ENCODE data around the gene DUSP23. TPM values are rescaled to one million over a fixed set of nuclear protein-coding genes. Genes with fewer than 3 reads are reported as not detected.

The DUSP23 gene
- total RNA-seq, 2 donors from 2014 or later = 79.3 to 85.0 TPM

GRCh38 chr1:159748370-159748769 lies 32.4 kb upstream of the DUSP23 start:
- Histone ChIP-seq H3K4me3 (no peak overlapping the region), H3K9me3 (no peaks in the 10 kb centered on the region), H3K27ac (no peak overlapping the region), H3K4me1 (replicated peaks) (no peaks in the 10 kb centered on the region), H3K36me3 (no peaks in the 10 kb centered on the region), H3K27me3 (replicated peaks; ENCODE audit: insufficient read depth) (no peaks in the 10 kb centered on the region)
- intact Hi-C loops (cut with DNase I) = no loop called here
- 78% methylated on average over 1 of the region's 1 CpG for WGBS
- TF ChIP-seq CTCF (IDR thresholded peaks at IDR 0.05) (no peak), POLR2AphosphoS5 (IDR thresholded peaks at IDR 0.05) (no peak), POLR2A (IDR thresholded peaks at IDR 0.05) (no peak)
- no peak for DNase-seq (ENCODE audit: low spot score)

DNA sequence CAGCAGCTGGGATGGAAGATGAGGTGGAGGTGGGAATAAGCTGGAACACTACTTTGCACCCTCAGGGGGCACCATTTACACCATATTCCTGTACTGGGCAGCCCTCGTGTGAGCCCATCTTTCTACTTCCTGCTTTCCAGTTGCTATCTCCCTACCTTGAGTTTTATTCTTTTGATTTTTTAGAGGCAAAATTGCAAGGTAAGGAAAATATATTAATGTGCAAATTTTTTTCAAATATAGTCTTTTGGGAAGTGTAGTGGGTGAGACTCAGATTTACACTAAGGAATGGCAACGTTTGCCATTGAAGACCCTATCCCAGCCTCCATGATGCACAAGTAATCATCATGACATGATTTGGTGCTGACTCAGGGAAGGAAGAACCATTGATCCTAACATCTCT lies 31.1 kb upstream of the DUSP23 start:
- no peak overlapping the region for H3K27ac ChIP-seq
- intact Hi-C loops (cut with DNase I) = no loop called here
- WGBS = 72% methylated on average over 2 of the region's 2 CpGs
- no peaks in the 10 kb centered on the region for H3K27me3 ChIP-seq (replicated peaks; ENCODE audit: insufficient read depth)
- TF ChIP-seq POLR2A (IDR thresholded peaks at IDR 0.05) (no peak), POLR2AphosphoS5 (IDR thresholded peaks at IDR 0.05) (no peak), CTCF (IDR thresholded peaks at IDR 0.05) (no peak)
- H3K4me1 ChIP-seq (replicated peaks) = no peaks in the 10 kb centered on the region
- no peaks in the 10 kb centered on the region for H3K36me3 ChIP-seq
- H3K4me3 ChIP-seq = no peak overlapping the region
- H3K9me3 ChIP-seq = no peaks in the 10 kb centered on the region
- DNase-seq (ENCODE audit: low spot score) = no peak

DNA sequence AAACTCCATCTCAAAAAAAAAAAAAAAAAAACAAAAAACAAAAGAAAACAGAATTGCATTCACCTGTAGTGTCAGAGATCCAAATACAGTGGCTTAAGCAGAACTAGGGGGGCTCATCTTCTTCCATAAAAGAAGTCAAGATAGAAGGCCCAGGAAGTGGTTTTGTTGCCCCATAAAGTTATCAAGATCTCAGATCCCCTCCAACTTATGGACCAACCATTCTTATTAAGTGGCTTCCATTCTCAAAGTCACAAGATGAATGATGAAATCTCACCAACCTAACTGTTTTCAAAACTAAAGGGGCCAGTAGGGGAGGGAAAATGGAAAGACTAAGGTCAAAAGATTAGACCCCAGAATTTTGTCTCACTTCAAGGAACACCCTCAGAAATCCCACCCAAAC lies 30.1 kb upstream of the DUSP23 start:
- no peaks in the 10 kb centered on the region for H3K27me3 ChIP-seq (replicated peaks; ENCODE audit: insufficient read depth)
- DNase-seq (ENCODE audit: low spot score) = no peak
- no peaks in the 10 kb centered on the region for H3K4me1 ChIP-seq (replicated peaks)
- intact Hi-C loops (cut with DNase I) = no loop called here
- H3K36me3 ChIP-seq = no peaks in the 10 kb centered on the region
- H3K4me3 ChIP-seq = no peak overlapping the region
- no peak for TF ChIP-seq POLR2AphosphoS5 (IDR thresholded peaks at IDR 0.05)
- TF ChIP-seq POLR2A (IDR thresholded peaks at IDR 0.05) = no peak
- TF ChIP-seq CTCF (IDR thresholded peaks at IDR 0.05) = no peak
- H3K27ac ChIP-seq = no peak overlapping the region
- no peaks in the 10 kb centered on the region for H3K9me3 ChIP-seq

DNA sequence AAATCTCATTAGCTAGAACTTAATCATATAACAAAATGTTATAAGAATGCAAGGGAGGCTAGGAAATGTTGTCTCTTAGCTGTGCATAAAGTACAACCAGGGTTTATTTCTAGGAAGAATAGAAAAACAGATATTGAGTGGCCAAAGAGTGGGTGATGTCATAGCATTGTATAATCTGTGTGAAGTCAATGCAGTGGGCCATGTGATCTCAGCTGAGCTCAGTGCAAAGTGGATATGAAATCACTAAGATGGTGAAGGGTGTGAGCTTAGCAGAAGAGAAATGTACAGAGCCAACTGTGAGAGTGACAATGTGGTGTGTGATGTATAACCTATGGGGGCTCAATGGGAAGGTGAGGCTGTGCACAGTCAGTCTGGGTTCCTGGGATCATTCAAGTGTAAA lies 29.7 kb upstream of the DUSP23 start:
- no peak for DNase-seq (ENCODE audit: low spot score)
- no peaks in the 10 kb centered on the region for H3K9me3 ChIP-seq
- no peaks in the 10 kb centered on the region for H3K4me1 ChIP-seq (replicated peaks)
- no peak for TF ChIP-seq CTCF (IDR thresholded peaks at IDR 0.05)
- no peak for TF ChIP-seq POLR2AphosphoS5 (IDR thresholded peaks at IDR 0.05)
- TF ChIP-seq POLR2A (IDR thresholded peaks at IDR 0.05) = no peak
- intact Hi-C loops (cut with DNase I) = no loop called here
- H3K36me3 ChIP-seq = no peaks in the 10 kb centered on the region
- H3K27me3 ChIP-seq (replicated peaks; ENCODE audit: insufficient read depth) = no peaks in the 10 kb centered on the region
- no peak overlapping the region for H3K27ac ChIP-seq
- H3K4me3 ChIP-seq = no peak overlapping the region

GRCh38 chr1:159752135-159752580 lies 28.6 kb upstream of the DUSP23 start:
- DNase-seq (ENCODE audit: low spot score) = peak; percentile 74
- Histone ChIP-seq H3K27ac (no peak overlapping the region), H3K36me3 (no peaks in the 10 kb centered on the region), H3K4me1 (replicated peaks) (no peaks in the 10 kb centered on the region), H3K4me3 (no peak overlapping the region), H3K9me3 (no peaks in the 10 kb centered on the region), H3K27me3 (replicated peaks; ENCODE audit: insufficient read depth) (no peaks in the 10 kb centered on the region)
- TF ChIP-seq POLR2A (IDR thresholded peaks at IDR 0.05) (no peak), POLR2AphosphoS5 (IDR thresholded peaks at IDR 0.05) (peak; percentile 91), CTCF (IDR thresholded peaks at IDR 0.05) (no peak)
- intact Hi-C loops (cut with DNase I) = no loop called here
- WGBS = 42% methylated on average over 4 of the region's 4 CpGs
